HG02588 (cell line): ENCODE data around the gene GLIS1.

Source experiments
- ATAC-seq: cut with Tn5 transposase; IDR thresholded peaks from one replicate; pipeline ENCODE4 v1.9.1; 2021; ENCODE audit warnings: mild to moderate bottlenecking, moderate library complexity; ENCODE audit not compliant: unreplicated experiment

The GLIS1 gene

DNA sequence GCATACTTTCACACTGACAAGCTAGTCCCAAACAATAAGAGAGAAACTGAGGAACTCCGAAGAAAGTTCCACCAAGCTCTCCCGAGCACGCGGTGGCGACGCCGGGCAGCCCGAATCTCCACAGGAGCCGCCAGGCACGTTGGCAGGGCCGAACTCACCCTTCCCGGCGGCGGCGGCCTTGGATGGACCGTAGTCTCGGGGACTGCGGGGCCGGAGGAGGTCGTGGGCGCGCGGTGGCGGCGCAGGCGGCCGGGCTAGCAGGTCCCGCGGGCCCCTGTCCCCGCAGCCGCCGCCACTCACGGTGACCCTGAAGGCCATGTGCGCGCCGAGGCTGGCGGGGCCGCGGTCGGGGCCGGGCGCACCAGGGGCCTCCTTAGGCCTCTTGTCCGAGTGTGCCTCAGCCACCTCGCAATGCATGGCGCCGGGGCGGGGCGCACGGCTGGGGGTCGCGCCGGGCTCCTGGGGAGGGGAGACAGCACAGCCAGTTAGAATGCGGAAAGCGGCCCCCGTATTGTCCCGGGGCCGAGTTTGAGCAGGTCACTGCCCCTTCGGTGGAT, 1.2 kb downstream of the GLIS1 start:
- ATAC-seq, result no peak

DNA sequence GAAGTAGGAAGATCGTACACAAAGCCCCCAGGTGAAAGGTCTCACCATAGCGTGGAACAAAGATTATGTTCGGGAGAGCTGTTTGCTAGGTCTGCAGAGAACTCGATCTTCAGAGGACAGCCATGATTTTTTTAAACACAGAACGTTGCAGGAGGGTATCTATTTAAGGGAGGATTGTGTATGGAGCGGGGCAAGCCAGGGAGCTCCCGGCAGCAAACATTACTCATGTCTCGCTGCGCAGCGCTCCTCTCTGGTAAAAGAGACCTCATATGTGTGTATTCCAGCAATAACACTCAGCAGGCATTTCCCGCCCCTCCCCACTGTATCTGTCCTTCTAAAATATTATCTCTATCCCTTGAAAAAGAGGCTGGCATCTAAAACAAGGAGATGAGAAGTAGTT, 2.7 kb downstream of the GLIS1 start:
- ATAC-seq, result no peak

DNA sequence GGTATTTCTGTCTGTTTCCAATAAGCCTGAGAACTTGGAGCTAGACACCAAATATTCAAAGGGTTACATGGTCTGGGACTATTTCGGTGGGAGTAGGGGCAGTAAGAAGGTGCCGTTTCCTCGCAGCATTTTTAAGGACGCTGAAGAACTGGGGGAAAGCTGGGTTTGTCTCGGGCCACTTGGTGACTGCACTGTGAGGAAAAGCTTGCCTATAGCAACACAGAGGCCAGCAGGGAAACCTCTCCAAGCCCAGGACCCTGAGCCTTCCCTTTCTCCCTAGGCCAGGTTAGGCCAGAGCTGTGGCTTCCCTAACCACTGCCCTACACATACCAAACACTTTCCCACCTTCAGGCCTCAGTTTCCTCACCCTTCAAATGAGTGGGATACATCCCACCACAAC, 3.3 kb downstream of the GLIS1 start:
- no peak for ATAC-seq

DNA sequence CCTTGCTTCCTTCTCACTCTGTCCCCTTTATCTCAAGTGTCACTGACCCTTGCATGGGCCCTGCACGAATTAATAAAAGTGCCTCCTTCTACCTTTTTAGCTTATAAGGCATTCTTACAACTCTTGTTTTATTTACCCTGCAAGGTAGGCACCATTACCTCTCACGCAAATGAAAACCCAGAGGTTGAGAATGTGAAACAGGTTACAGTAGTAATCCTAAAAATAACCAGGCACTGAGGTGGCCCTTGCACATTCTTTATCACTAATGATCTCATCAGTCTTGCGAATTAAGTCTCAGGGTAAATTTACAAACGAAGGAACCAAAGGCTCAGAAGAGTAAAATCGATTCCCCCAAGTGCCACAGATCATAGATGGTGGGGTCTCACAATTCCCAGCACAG, 3.7 kb downstream of the GLIS1 start:
- ATAC-seq, result no peak

DNA sequence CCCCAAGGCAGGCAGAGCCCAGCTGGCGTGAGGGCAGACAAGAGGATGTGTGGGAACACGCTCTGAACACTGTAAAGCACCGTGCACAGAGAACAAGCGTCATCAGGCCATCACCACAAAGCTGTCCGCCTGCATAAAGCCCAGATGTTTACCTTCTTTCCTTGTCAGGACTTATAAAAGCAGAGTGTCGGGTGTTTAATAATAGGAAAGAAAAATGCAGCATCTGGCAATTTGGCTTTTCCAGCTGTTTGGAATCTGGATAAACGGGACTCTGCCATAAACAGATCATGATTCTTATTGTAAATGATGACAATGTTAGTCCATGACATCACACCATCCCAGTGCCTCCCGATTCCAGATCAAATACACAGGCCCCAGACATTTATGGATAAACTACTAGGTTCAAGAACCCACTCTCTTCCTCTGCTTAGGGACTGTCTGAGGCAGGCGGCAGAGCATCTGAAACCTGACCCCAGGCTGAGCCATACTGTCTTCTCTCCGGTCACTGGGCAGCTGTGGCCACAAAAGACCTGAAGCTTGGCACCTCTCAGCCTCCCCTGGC, 4.2 kb downstream of the GLIS1 start:
- no peak for ATAC-seq

DNA sequence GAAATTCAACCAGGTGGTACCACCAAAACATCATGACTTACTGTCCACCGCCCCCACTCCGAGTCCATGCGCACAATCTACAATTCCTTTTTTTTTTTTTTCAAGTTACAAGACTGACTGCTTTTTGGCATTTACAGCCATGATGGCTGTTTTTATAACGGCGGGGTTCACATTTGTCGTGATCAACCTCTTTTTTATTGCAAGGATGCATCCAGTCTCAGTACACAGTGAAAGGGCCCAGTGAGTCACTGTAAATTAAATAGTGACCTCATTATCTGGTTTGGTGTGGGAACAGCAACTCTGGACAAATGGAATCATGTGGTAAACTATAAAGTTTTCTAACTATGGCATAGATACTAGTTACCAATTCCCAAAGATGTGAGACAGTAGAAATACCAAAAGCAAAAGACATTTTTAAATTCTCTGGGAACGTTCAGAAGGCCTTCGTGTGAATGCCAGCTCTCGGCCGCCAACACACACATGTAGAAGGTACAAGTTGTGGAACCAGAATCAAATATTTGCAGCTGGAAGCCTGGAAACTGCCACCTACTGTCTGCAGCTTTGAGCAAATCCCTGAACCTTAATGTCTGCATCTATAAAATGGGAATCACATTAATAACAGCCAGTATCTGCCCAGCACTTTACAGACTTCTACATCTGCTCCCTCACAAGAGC, 4.9 kb downstream of the GLIS1 start:
- ATAC-seq, result no peak

DNA sequence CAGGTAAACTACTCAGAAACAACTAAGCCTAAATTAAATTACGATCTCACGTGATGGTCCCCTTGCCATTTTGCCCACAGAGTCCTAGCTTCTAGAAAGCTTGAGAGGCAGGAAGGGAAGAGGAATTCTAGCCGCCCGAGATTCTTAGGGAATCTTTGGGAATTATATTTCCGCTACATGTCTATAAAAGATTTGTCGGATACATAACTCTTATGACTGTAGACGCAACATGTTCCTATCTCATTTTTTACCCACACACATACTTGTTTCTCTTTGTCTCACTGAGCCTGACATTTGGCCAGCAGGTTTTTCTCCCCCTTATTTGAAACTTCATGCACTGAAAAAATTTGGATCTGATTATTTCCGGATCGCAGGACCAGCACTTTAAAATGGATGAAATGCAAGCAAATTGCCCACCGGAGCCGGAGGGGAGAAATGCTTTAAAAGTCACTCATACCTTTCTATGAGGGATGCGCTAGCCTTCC, 5.5 kb downstream of the GLIS1 start:
- no peak for ATAC-seq

DNA sequence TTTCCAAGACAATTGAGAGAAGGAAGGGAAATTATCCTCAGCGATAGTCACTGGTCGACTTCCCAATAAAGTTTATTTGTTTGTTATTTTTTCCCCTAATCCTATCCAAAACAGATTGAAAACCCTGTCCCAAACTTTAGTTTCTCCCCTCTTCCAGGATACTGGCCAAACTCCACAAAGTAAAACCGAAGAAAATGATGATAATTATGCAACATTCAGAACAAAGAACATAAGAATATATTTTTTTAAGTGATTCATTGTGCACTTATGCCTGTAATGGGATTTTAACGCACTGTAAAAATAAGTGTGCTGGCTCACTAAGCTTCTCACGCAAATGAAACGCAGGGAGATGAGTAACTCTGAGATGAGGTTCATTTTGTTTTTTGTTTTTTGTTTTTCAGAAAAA, 6.0 kb downstream of the GLIS1 start:
- no peak for ATAC-seq

DNA sequence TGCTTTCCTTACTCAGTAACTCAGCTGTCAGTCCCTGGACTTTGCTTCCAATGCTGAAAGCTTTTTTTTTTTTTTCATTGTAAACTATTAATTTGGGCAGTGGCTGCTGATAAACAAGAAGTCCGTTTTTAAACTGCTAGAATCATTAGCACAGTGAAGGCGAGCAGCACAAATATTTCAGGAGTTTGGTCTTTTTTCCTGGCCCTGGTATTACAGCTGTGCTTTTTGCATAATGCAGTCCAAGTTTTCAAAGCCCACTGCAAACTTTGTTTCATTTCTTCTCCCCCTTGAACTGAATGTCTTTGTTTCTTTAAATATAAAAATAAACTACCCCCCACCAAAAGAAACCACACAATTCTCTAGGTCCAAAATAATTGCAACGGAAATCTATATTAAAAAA, 6.6 kb downstream of the GLIS1 start:
- no peak for ATAC-seq

DNA sequence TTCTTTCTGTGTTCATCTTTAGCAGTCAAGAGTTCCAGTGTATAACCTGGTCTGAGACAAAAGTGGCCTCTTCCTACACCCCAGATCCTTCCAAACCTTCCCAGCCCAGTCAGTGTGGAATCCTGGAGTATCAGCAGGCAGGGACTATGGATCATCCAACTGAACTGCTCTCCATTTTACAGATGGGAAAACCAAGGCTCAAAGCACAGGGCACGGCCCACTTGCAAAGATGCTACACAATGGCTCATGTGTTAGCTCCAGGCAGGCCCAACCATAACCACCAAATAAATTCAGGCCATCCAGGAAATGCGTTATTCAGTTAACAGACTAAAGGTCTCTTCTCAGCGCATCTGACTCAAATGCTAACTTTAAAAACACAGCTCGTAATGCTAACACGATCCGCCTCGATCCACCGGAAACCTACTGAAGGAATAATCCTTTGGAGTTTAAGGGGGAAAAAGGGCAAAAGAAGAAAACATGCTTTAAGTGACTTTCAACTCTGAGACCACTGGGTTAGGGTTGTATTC, 7.1 kb downstream of the GLIS1 start:
- no peak for ATAC-seq

DNA sequence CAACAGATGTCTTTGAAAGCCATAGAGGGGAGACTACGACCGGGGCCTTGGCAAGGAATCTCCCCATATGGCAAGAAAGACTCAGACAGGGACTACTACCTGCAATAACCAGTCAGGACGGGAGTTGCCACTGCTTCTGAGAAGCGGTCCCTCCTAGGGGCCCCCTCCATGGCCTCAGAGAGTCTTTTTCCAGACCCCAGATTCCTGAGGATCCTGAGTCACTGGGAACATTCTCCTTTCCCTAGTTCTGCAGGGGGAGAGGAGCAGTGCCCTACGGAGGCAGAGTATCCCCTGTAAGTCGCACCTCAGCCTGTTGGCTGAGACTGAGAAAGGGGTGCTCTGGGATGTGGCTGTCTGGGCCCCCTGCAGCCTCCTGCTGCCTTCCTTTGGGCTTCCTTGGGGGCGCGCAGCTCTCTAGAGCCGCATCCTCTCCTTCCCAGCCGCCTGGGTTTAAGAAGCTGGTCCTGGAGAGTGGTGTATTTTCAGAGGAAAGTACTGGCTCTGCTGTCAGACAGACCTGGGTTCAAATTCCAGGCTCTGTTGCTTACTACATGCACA, 7.8 kb downstream of the GLIS1 start:
- no peak for ATAC-seq

DNA sequence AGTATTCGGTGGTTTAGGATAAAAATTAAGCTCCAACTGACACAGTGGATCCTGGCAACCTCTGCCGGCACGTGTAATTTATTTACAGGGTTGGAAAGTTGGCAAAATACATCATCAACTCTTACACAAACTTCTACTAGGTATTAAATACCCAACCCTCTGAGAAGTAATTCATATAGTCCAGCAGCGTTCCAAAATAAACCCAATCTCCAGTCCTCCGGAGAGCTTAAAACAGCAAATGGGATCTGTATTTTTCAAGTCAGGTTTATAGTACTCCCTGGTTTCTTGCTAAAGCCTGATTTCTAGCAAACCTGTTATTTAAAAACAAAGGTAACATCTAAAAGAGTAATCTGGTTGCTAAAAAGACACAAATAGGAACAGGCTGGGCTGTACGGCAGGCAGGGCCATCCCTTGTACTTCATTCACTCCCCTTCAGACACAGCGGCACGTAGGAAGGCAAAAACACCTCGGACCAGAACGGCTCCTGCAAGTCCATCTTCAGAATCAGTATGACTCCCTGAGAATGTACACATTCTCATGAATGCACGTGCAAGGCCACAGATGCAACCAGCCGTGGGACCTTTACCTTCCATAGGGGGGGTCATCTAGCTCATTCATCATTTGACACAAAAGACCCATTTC, 8.6 kb downstream of the GLIS1 start:
- no peak for ATAC-seq

DNA sequence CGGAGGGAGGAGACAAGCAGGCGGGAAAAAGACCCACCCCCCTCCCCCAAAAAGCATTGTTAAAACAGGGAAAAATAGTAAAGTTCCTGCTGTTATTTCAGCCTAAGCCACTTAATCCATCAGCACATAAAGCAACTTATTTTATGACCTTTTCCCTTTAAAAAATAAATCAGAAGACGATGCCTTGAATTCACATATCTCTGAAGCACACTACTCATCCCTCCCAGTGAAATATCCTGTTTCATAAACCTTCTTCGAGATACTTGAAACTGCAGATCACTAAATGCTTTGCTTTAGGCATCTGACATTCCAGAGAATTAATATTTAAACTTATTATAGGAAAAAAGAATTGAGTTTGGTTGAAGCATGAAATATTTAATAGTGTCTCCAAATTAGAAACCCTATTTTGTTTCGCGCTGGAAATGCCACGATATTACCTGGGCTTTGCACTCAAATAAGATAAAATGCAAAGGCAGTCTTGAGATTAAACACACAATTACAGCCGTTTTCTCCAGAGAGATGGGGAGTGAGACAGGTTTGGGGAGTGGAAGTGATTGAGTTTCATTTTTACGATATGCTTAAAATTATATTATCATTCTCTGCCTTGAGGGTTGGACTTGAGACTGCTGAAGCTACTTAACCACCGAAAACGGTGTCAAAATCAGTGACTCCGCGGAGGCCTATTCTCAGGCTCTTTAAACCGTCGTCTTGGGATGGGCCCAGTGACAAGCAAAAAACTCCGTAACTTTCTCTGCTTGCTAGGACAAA, 9.3 kb downstream of the GLIS1 start:
- no peak for ATAC-seq

DNA sequence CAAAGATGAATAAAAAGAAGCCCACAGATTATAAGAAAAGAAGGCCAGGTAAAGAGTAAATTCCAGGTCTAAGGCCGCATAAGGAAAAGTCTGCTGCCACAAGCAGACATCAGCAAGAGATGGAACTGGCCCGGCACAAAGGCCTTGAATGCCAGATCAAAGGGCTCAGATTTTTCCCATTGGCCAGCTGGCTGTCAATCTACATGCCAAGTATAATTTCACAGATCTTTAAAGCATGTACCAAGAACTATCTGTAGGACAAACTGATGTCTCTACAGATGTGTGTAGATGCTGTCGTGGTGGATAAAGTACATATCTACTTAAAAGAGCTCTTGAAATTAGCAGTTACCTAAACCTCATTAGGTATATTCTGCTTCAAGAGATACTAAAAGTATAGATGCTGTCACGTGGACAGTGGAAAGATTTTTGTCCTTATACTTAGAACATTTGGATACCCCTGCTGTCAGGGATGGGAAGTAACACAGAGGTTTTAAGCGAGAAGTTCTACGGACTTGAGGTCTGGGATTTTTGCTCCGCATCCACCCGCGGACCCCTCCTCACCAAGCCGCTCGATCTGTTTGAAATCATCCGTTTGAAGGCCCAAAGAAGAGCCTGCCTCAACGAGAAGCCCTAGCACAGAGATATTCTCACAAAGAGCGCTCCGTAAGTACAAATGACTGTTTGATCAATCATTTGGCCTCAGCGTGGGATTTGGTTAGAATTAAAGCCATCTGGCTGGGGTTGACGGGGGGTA, 10.1 kb downstream of the GLIS1 start:
- no peak for ATAC-seq

DNA sequence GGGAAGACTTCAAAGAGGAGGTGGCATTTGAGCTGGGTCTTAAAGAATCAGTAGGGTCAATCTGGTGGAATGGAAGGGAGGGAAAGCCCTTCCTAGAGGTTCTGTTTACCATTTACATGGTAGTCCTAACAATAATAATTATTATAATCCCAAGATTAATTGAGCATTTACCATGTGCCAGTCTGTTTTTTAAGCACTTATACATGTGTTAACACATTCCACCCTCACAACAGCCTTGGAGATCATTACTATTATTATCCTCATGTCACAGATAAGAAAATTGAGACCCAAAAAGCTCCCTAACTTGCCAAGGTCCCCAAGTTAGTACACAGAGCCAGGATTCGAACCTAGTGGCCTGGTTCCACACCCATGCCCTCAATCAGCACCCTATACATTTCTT, 10.8 kb downstream of the GLIS1 start:
- ATAC-seq, result no peak

DNA sequence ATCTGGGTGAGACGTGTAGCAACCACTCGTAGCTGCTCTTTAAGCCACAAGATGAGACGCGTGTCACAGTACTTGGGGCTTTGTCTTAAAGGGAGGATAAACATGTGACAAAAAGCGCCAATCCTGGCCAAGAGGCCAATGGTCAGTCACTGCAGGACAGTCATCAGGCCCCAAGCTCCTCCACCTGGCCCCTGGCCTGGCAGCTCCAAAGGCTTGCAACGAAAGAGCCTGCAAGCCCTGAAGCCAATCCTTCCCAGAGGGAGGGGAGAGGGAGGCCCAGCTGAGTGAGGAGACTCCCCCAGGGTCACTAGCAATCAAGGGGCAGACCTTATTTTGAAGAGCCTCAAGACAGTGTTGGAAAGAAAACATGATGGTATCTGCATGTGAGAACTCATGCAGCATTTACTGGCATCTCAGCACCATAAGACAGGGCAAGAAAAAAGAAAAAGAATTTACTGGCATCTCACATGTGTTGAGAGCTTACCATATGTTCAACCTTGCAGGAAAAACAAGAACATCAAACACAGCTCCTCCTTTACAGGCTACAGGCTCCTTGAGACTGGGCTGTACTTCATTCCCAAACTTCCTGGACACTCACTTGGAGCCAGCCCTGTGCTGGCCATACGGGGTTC, 11.4 kb downstream of the GLIS1 start:
- ATAC-seq, result no peak

DNA sequence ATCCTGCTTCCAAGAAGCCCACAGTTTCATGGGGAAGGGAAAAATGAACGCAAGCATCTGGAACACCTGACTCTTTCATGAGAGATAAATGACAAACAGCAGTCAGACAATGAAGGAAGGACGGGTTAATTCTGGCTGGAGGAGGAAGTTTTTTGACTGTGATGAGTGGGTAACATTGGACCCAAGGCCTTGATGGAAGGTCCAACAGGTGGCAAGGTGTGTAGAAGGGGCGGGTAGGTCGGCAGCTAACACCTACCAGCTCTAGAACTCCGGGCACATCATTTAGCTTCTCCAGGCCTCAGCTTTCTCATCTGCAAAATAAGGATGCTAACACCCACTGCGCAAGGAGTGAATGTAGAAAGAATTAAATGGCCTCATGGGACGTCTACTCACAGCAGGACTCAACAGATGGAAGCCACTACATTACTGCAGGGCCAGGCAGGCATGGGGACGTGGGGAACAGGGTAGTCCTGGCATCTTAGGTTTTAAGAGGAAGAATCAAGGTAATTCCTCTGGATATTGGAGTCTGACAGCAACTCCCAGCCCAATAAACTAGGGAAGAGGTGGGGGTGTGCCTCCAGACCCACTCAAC, 12.9 kb downstream of the GLIS1 start:
- no peak for ATAC-seq

DNA sequence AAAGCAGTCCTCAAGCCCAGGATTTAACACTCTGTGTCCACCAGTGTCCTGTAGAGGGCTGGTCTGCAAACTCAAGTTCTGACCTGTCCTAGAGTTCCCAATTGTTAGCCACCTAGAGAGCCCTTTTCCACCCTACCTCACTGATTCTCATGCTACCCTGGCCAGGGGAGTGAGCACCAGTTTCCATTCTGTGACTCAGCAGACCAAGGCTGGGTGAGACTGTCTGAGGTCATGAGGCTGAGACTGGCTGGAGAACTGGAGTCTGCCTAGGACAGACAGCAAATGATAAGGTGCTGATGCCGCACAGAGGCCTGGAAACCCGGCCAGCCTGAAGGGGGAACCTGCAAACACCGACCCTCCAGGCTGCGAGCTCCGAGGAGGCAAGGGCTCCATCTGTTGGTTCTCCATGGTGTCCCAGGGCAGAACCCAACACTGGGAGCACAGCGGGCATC, 13.7 kb downstream of the GLIS1 start:
- ATAC-seq, result no peak

DNA sequence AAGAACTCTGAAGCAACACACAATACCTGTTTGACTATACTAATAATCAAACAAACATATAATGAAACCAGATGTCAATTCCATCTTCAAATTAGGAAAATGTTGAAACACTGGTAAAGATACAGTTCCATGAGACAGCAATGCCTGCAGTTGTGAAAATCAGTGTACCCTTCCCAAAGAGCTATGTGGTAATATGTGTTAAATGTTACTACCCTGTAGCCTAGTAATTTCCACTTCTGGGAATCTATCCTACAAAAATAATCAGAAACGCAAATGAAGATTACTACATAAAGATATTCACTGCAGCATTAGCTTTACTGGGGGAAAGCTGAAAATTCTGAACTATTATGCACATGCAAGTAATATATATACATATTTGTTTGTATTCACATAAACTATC, 16.9 kb downstream of the GLIS1 start:
- ATAC-seq, result no peak
